Lung (tissue), 12 donors: ENCODE data around the gene TXNRD1. TPM values are rescaled to one million over a fixed set of nuclear protein-coding genes. Genes with fewer than 3 reads are reported as not detected.
A peak's percentile ranks its signal among the peaks of the same experiment; 100 is the strongest.
"Not testable (repeated sequence)": the region's sequence is repeated elsewhere in the genome, so short reads cannot be mapped to it uniquely, and the experiment has no call there.

Experiments
- ATAC-seq: fragments of 200-7000 bp; cut with Tn5 transposase; one replicate; pipeline ENCODE4 v1.9.1; 2020; ENCODE audit warnings: moderate number of reproducible peaks; ENCODE audit not compliant: insufficient read depth, low FRiP score
- DNase-seq, 3 donors: peaks; one replicate each; pipeline ENCODE4 v3.0.0-alpha.2; 2013 to 2017
- H3K27ac ChIP-seq, 2 donors: one replicate each; pipeline ENCODE4 v1.5.1; 2013; ENCODE audit warnings: mild to moderate bottlenecking in 2 of 2, moderate library complexity in 2 of 2, control low read depth in 1 of 2, inconsistent platforms in 1 of 2, low read depth in 1 of 2, low read length in 1 of 2
- H3K27me3 ChIP-seq, 3 donors: one replicate each; pipeline ENCODE4 v1.5.1; 2013; ENCODE audit warnings: low read length in 2 of 3; ENCODE audit not compliant: control insufficient read depth in 3 of 3, insufficient read depth in 3 of 3
- H3K36me3 ChIP-seq, 4 donors: one replicate each; pipeline ENCODE4 v1.5.1; 2013; ENCODE audit warnings: low read length in 4 of 4, mild to moderate bottlenecking in 1 of 4, moderate library complexity in 1 of 4; ENCODE audit not compliant: control insufficient read depth in 4 of 4, insufficient read depth in 4 of 4
- H3K4me1 ChIP-seq, 5 donors: one replicate each; pipeline ENCODE4 v1.5.1; 2013; ENCODE audit warnings: low read length in 5 of 5, mild to moderate bottlenecking in 2 of 5, moderate library complexity in 1 of 5; ENCODE audit not compliant: control insufficient read depth in 5 of 5, insufficient read depth in 5 of 5
- H3K4me3 ChIP-seq: one replicate; pipeline ENCODE4 v1.5.1; 2013; ENCODE audit warnings: mild to moderate bottlenecking, control low read depth, moderate library complexity
- H3K9ac ChIP-seq, 2 donors: one replicate each; pipeline ENCODE4 v1.5.1; 2013; ENCODE audit warnings: low read length in 2 of 2, control low read depth in 1 of 2; ENCODE audit not compliant: insufficient read depth in 1 of 2
- H3K9me3 ChIP-seq, 4 donors: one replicate each; pipeline ENCODE4 v1.5.1; 2013; ENCODE audit warnings: low read length in 3 of 4, mild to moderate bottlenecking in 1 of 4, moderate library complexity in 1 of 4; ENCODE audit not compliant: control insufficient read depth in 4 of 4, insufficient read depth in 3 of 4
- CTCF ChIP-seq: IDR thresholded peaks from 2 replicates; pipeline ENCODE4 v1.5.1; 2012; ENCODE audit warnings: mild to moderate bottlenecking; ENCODE audit errors: control extremely low read depth, extremely low read depth
- WGBS, 2 donors: extraction: QIAGEN DNeasy Blood & Tissue Kit; methylation state at CpG; one replicate each; pipeline ENCODE4 v1.1.7; 2013; 5-methylcytosine and 5-hydroxymethylcytosine counted together
- polyA plus RNA-seq, 2 donors: library from polyadenylated mRNA; stranded (reverse); fragments of 200-250 nt; gene quantifications; one replicate each; pipeline ENCODE4 v1.2.1, GENCODE V29; 2013
- total RNA-seq, 2 donors: library from RNA; depleted of rRNA in 1 of 2; stranded (reverse); fragments of >200 nt in 1 of 2; gene quantifications; one replicate each; pipeline ENCODE4 v1.2.1, GENCODE V29; 2014 to 2021
- donor health status: control.
- donor health status: control.
- donor health status: Bipolar disorder and iron deficiency.
- donor health status: healthy.
- donor health status: DM: yes; HTN: yes; CAD: no.

The TXNRD1 gene
- total and polyA plus RNA-seq, 4 donors = 74.2 to 166 (median 125) TPM

- H3K36me3 ChIP-seq = peaks cover 0 to 28% (median 19%) of the 10 kb centered on the region in 4 donors
- no peaks in the 10 kb centered on the region for H3K9me3 ChIP-seq
- ATAC-seq (no peak), DNase-seq (no peak)
- H3K27me3 ChIP-seq = no peaks in the 10 kb centered on the region
- H3K4me1 ChIP-seq = peaks cover 0 to 14% (median 0%) of the 10 kb centered on the region in 5 donors
- WGBS, 2 donors = 97 to 98% methylated on average over 12 of the region's 12 CpGs
- no peak overlapping the region for H3K4me3 ChIP-seq
- no peak overlapping the region for H3K27ac ChIP-seq
- no peak for TF ChIP-seq CTCF
- H3K9ac ChIP-seq = no peak overlapping the region
Measured at GRCh38 chr12:104292872-104293794, 77.6 kb downstream of the TXNRD1 start.

DNA sequence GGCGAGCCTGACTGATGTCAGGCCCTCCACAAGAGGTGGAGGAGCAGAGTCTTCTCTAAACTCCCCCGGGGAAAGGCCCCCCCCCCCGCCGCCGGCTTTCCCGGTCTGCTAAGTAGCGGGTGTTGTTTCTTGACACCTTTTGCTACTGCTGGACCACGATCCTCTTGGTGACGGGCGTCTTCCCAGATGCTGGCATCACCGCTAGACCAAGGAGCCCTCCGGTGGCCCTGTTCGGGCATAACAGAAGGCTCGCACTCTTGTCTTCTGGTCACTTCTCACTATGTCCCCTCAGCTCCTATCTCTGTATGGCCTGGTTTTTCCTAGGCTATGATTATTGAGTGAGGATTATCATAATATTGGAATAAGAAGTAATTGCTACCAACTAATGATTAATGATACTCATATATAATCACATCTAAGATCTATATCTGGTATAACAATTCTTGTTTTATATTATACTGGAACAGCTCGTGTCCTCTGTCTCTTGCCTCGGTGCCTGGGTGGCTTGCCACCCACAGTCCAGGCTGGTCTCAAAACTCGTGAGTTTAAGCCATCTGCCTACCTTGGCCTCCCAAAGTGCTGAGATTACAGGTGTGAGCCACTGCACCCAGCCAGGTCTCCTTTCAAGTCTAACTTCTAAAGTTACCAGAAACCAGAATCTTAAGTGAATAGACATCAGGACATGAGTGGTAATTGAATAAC, 78.7 kb downstream of the TXNRD1 start:
- WGBS, 2 donors = 74 to 77% methylated on average over 16 of the region's 17 CpGs
- ATAC-seq, H3K4me3 ChIP-seq, H3K9me3 ChIP-seq, H3K27ac ChIP-seq, H3K27me3 ChIP-seq, H3K9ac ChIP-seq: not testable (repeated sequence)
- DNase-seq = peak; percentile 48 to 54 (median 54)
- Histone ChIP-seq H3K4me1 (peaks cover 0 to 10% (median 0%) of the 10 kb centered on the region in 5 donors), H3K36me3 (peaks cover 0 to 26% (median 19%) of the 10 kb centered on the region in 4 donors)

GRCh38 chr12:104294927-104295668, 79.5 kb downstream of the TXNRD1 start:
- Histone ChIP-seq H3K4me1 (peaks cover 0 to 10% (median 0%) of the 10 kb centered on the region in 5 donors), H3K36me3 (peaks cover 0 to 27% (median 18%) of the 10 kb centered on the region in 4 donors), H3K27ac (no peak overlapping the region), H3K9me3 (no peaks in the 10 kb centered on the region), H3K27me3 (no peaks in the 10 kb centered on the region), H3K4me3 (no peak overlapping the region), H3K9ac (no peak overlapping the region)
- DNase-seq (no peak), ATAC-seq (no peak)
- no peak for TF ChIP-seq CTCF
- WGBS, 2 donors = 70 to 75% methylated on average over 9 of the region's 9 CpGs
